AG10803 (cell line): Measurements from ENCODE around the gene DSP.

Source experiments
- DNase-seq: peaks from one replicate; pipeline ENCODE4 v3.0.0; 2010; ENCODE audit warnings: low read depth
- H3K4me3 ChIP-seq: 2 replicates; pipeline ENCODE4 v1.5.1; 2011; ENCODE audit warnings: mild to moderate bottlenecking, low read length, control low read depth
- TF ChIP-seq, protein P1 (sequence below): conservative IDR thresholded peaks from 2 replicates; pipeline ENCODE4 v1.5.1; 2011; ENCODE audit warnings: mild to moderate bottlenecking, low read length, control low read depth, inconsistent platforms

Gene DSP

DNA sequence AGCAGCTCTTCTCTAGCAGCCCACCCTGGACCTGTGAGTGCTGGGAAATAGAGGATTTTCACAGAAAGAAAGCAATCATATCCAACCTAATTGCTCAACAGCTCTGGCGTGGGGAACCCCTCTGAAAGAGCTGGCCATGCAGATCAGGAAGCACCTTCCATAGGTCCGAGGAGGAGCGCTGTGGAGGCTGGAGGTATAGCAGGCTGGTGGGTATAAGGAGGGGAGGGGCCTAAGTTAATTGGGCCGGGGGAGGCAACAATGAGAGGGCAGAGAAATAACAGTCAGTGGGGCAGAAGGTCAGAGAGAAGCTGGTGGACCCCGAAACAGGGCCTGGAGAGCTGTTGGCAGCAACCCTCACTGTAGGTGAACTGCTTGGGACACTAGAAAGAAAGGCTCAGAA is 89.3 kb downstream of the DSP start:
- no peak for DNase-seq
- H3K4me3 ChIP-seq: no peak overlapping the region
- TF ChIP-seq, protein P1, sequence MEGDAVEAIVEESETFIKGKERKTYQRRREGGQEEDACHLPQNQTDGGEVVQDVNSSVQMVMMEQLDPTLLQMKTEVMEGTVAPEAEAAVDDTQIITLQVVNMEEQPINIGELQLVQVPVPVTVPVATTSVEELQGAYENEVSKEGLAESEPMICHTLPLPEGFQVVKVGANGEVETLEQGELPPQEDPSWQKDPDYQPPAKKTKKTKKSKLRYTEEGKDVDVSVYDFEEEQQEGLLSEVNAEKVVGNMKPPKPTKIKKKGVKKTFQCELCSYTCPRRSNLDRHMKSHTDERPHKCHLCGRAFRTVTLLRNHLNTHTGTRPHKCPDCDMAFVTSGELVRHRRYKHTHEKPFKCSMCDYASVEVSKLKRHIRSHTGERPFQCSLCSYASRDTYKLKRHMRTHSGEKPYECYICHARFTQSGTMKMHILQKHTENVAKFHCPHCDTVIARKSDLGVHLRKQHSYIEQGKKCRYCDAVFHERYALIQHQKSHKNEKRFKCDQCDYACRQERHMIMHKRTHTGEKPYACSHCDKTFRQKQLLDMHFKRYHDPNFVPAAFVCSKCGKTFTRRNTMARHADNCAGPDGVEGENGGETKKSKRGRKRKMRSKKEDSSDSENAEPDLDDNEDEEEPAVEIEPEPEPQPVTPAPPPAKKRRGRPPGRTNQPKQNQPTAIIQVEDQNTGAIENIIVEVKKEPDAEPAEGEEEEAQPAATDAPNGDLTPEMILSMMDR: no peak

DNA sequence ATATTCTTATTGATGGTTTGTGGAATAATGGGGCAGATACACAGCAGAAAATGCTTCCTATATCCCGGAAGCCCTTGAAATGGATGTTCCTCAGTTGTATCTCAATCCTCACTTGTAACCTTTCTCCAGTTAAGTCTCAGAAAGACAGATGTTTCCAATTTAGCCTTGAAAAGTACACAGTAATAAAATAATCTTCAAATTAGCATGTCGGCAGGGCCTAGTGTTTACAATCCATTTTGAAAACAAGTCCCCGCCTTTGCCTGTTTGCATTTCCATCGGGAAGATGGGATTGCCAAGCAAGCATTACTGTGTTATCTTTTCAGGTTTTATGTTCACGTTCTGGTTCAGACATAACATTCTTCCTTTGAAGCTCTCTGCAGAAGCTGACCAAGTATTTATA is 90.0 kb downstream of the DSP start:
- TF ChIP-seq, protein P1: no peak
- H3K4me3 ChIP-seq: no peak overlapping the region
- DNase-seq: no peak

DNA sequence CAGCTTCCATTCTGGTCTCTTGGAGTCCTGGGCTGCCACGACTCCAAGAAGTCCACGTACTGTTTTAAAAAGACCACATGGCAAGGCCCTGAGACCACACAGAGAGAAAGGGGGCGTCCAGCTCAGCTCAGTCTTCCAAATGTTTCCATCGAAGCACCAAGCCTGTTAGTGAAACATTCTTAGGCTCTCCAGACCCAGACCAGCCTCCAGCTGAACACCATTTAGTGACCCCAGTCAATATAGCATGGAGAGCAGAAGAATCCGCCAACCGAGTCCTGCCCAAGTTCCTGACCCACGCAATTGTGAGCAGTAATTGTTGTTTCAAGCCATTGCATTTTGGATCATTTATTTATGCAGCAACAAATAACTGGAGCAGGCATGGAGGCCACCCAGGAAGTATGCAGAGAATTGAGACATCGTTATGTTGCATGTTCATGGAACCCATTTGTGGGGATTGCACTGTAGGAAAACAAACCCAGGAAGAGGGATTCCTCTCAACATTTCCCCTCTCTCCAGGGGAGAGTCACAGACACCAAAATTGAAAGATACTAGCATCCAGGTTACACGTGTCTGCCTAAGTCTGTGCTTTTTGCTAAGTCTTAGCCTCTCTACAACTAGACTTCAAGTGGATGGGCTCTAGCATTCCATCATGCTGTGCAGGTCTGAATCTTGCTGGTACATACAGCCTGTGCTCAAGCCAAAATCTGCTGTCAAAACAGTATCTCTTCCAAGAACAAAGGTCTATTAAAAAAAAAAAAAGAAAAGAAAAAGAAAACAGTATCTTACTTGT is 91.2 kb downstream of the DSP start:
- DNase-seq: no peak
- no peak overlapping the region for H3K4me3 ChIP-seq
- TF ChIP-seq, protein P1: no peak

DNA sequence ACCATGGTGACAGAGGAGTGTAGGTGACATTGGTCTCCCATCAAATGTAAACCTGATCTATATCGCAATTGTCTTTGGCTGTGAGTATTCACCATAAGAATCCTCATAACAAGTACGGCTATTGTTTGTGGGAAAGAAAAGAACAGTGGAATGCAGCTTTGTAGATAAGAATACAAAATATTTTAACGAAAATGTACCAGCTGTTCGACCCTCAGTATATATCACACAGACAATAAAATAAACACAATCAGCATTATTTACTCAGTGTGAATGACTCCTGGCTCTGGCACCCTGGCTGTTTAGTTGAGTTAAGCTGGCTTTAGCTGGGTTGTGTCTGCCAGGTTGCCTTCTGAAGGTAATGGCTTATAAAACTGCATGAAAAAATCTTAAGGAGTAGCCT is 91.9 kb downstream of the DSP start:
- TF ChIP-seq, protein P1: no peak
- H3K4me3 ChIP-seq: no peak overlapping the region
- DNase-seq: no peak

- DNase-seq: no peak
- TF ChIP-seq, protein P1: no peak
- no peak overlapping the region for H3K4me3 ChIP-seq
These were observed 94.7 kb downstream of the DSP start for GRCh38 chr6:7636151-7636550.
